Eye (tissue), 1 donor: ENCODE measurements around the gene ATG9A.

Source experiments
- DNase-seq: peaks from one replicate; pipeline ENCODE4 v3.0.0-alpha.2; 2015

Gene ATG9A

GRCh38 chr2:219219784-219220532 is 9.5 kb downstream of the ATG9A start:
- no peak for DNase-seq

GRCh38 chr2:219218732-219219701 is 10.4 kb downstream of the ATG9A start, which contains the start of gene ABCB6:
ABCB6 (minus strand) TSS chr2:219218958; CDS start chr2:219218673, 285 bp downstream.
- DNase-seq: peak; percentile 99

GRCh38 chr2:219218217-219218731 is 11.2 kb downstream of the ATG9A start:
- no peak for DNase-seq

- DNase-seq: no peak
These were observed 12.9 kb downstream of the ATG9A start for GRCh38 chr2:219216535-219216915.

- no peak for DNase-seq
These were observed 13.4 kb downstream of the ATG9A start for GRCh38 chr2:219215871-219216534.

GRCh38 chr2:219214786-219215185 is 14.7 kb downstream of the ATG9A start:
- no peak for DNase-seq

- no peak for DNase-seq
These were observed 15.3 kb downstream of the ATG9A start for GRCh38 chr2:219214141-219214540.

- DNase-seq: no peak
These were observed 15.9 kb downstream of the ATG9A start for GRCh38 chr2:219213486-219214071.

- DNase-seq: no peak
These were observed 16.4 kb downstream of the ATG9A start for GRCh38 chr2:219213026-219213415.

- no peak for DNase-seq
These were observed 18.5 kb downstream of the ATG9A start for GRCh38 chr2:219210886-219211362.

GRCh38 chr2:219210196-219210885 is 19.1 kb downstream of the ATG9A start:
- no peak for DNase-seq

GRCh38 chr2:219209236-219210195 is 19.9 kb downstream of the ATG9A start:
- no peak for DNase-seq

GRCh38 chr2:219207884-219208740 is 21.3 kb downstream of the ATG9A start:
- DNase-seq: no peak

- DNase-seq: no peak
These were observed 22.1 kb downstream of the ATG9A start for GRCh38 chr2:219207134-219207883.

- peak; percentile 98 for DNase-seq
These were observed 22.9 kb downstream of the ATG9A start, which contains the start of gene ZFAND2B for GRCh38 chr2:219206328-219207133. ZFAND2B (plus strand) TSS chr2:219206782; CDS start chr2:219206988, 206 bp downstream.

- DNase-seq: no peak
These were observed 23.5 kb downstream of the ATG9A start for GRCh38 chr2:219205981-219206327.

GRCh38 chr2:219205165-219205538 is 24.3 kb downstream of the ATG9A start:
- DNase-seq: no peak
